HEK293 (cell line): ENCODE measurements around the gene LDB1.
A peak's percentile ranks its signal among the peaks of the same experiment; 100 is the strongest.

ENCODE experiments used
- CTCF ChIA-PET: fragments of 350-600 bp; formaldehyde crosslinking; extraction: SDS; loops from one replicate; lab custom pipeline; 2021; ENCODE audit warnings: antibody characterized with exemption; lab: Yijun Ruan, JAX
- POLR2A ChIA-PET: fragments of 300-600 bp; formaldehyde crosslinking; extraction: SDS; loops from one replicate; lab custom pipeline; 2020; ENCODE audit warnings: antibody characterized with exemption, inconsistent platforms; lab: Yijun Ruan, JAX
- H3K27ac ChIP-seq: fragments of 200-500 bp; sonication (Bioruptor generic); 2 replicates; pipeline ENCODE4 v1.5.1; 2014; ENCODE audit warnings: low read depth, low read length, control low read depth, inconsistent platforms; ENCODE audit errors: extremely low read depth
- H3K36me3 ChIP-seq, 2 experiments: fragments of 200-500 bp in 1 of 2; sonication (Bioruptor generic) in 1 of 2; 1 replicate in 1 of 2; 2 replicates in 1 of 2; pipeline ENCODE4 v1.5.1; 2014 to 2017; ENCODE audit warnings: inconsistent platforms in 2 of 2, low read length in 2 of 2; ENCODE audit not compliant: control insufficient read depth in 2 of 2, insufficient read depth in 1 of 2
- H3K4me1 ChIP-seq: fragments of 200-500 bp; sonication (Bioruptor generic); 2 replicates; pipeline ENCODE4 v1.5.1; 2014; ENCODE audit warnings: mild to moderate bottlenecking, low read length, inconsistent platforms; ENCODE audit not compliant: control insufficient read depth, insufficient read depth
- H3K4me3 ChIP-seq: 2 replicates; pipeline ENCODE4 v1.5.1; 2011; ENCODE audit warnings: low read depth, mild to moderate bottlenecking, control low read depth, low read length, moderate library complexity
- H3K9me3 ChIP-seq: fragments of 200-500 bp; sonication (Bioruptor generic); 2 replicates; pipeline ENCODE4 v1.5.1; 2014; ENCODE audit warnings: low read depth, low read length, inconsistent platforms; ENCODE audit not compliant: control insufficient read depth, insufficient read depth
- CTCF ChIP-seq: fragments of 450-650 bp; formaldehyde crosslinking; IDR thresholded peaks from 2 replicates; pipeline ENCODE4 v1.5.1; 2016; ENCODE audit warnings: missing biosample characterization, missing genetic modification characterization
- EGR2 ChIP-seq: fragments of 450-650 bp; formaldehyde crosslinking; IDR thresholded peaks from 2 replicates; pipeline ENCODE4 v1.5.1; 2016; ENCODE audit warnings: low read depth, missing biosample characterization, missing genetic modification characterization
- GLIS1 ChIP-seq: fragments of 450-650 bp; formaldehyde crosslinking; IDR thresholded peaks from 2 replicates; pipeline ENCODE4 v1.5.1; 2016; ENCODE audit warnings: missing biosample characterization, missing genetic modification characterization
- HOXC10 ChIP-seq: sonication (generic); formaldehyde crosslinking; IDR thresholded peaks from 2 replicates; pipeline ENCODE4 v1.8.1; 2023; ENCODE audit warnings: mild to moderate bottlenecking, missing genetic modification reagents
- REST ChIP-seq: fragments of 450-650 bp; formaldehyde crosslinking; IDR thresholded peaks from 2 replicates; pipeline ENCODE4 v1.5.1; 2016; ENCODE audit warnings: missing biosample characterization, missing genetic modification characterization
- SALL2 ChIP-seq: fragments of 450-650 bp; formaldehyde crosslinking; IDR thresholded peaks from 2 replicates; pipeline ENCODE4 v1.5.0; 2017; ENCODE audit warnings: missing biosample characterization, mild to moderate bottlenecking, missing genetic modification characterization, borderline replicate concordance
- SCRT1 ChIP-seq: fragments of 450-650 bp; formaldehyde crosslinking; IDR thresholded peaks from 2 replicates; pipeline ENCODE4 v1.5.1; 2016; ENCODE audit warnings: missing biosample characterization, missing genetic modification characterization, borderline replicate concordance
- SCRT2 ChIP-seq: fragments of 450-650 bp; formaldehyde crosslinking; IDR thresholded peaks from 2 replicates; pipeline ENCODE4 v1.5.1; 2016; ENCODE audit warnings: missing biosample characterization, missing genetic modification characterization
- ZBTB6 ChIP-seq: fragments of 450-650 bp; formaldehyde crosslinking; IDR thresholded peaks from 2 replicates; pipeline ENCODE4 v1.5.1; 2017; ENCODE audit warnings: missing biosample characterization, missing genetic modification characterization
- ZEB2 ChIP-seq: fragments of 450-650 bp; formaldehyde crosslinking; IDR thresholded peaks from 2 replicates; pipeline ENCODE4 v1.5.1; 2016; ENCODE audit warnings: missing biosample characterization, missing genetic modification characterization
- ZFP69B ChIP-seq: fragments of 450-650 bp; formaldehyde crosslinking; IDR thresholded peaks from 2 replicates; pipeline ENCODE4 v1.5.1; 2016; ENCODE audit warnings: missing biosample characterization, missing genetic modification characterization
- ZIC2 ChIP-seq: fragments of 450-650 bp; formaldehyde crosslinking; IDR thresholded peaks from 2 replicates; pipeline ENCODE4 v1.5.1; 2016; ENCODE audit warnings: missing biosample characterization, missing genetic modification characterization
- ZNF16 ChIP-seq: fragments of 450-650 bp; formaldehyde crosslinking; IDR thresholded peaks from 2 replicates; pipeline ENCODE4 v1.5.1; 2016; ENCODE audit warnings: low read depth, missing biosample characterization, missing genetic modification characterization
- ZNF292 ChIP-seq: fragments of 450-650 bp; formaldehyde crosslinking; IDR thresholded peaks from 2 replicates; pipeline ENCODE4 v1.5.1; 2016; ENCODE audit warnings: low read depth, missing biosample characterization, missing genetic modification characterization, borderline replicate concordance
- ZNF529 ChIP-seq: fragments of 450-650 bp; formaldehyde crosslinking; IDR thresholded peaks from 2 replicates; pipeline ENCODE4 v1.5.1; 2017; ENCODE audit warnings: missing genetic modification characterization, missing biosample characterization; ENCODE audit not compliant: insufficient replicate concordance
- ZNF555 ChIP-seq: fragments of 450-650 bp; formaldehyde crosslinking; conservative IDR thresholded peaks from 2 replicates; pipeline ENCODE4 v1.5.1; 2017; ENCODE audit warnings: missing biosample characterization, mild to moderate bottlenecking, missing genetic modification characterization, inconsistent platforms

LDB1 gene

GRCh38 chr10:102141583-102142107 lies 21.5 kb upstream of the LDB1 start:
- Histone ChIP-seq H3K36me3 (peaks cover 26 to 83% of the 10 kb centered on the region in 2 experiments), H3K4me1 (peaks cover 3% of the 10 kb centered on the region), H3K27ac (no peak overlapping the region), H3K9me3 (no peaks in the 10 kb centered on the region), H3K4me3 (no peak overlapping the region)
- ChIA-PET POLR2A (no interaction called here), CTCF (no interaction called here)
- TF ChIP-seq EGR2 (tag by site-specific recombination) (no peak), ZFP69B (no peak), ZNF292 (no peak), HOXC10 (CRISPR knock-in tag) (no peak), ZNF555 (tag by site-specific recombination) (no peak), REST (tag by site-specific recombination) (no peak), ZNF16 (tag by site-specific recombination) (no peak)
- TF ChIP-seq, all 188 proteins: peak for 0

GRCh38 chr10:102140913-102141540 lies 20.9 kb upstream of the LDB1 start:
- Histone ChIP-seq H3K9me3 (no peaks in the 10 kb centered on the region), H3K36me3 (peaks cover 26 to 77% of the 10 kb centered on the region in 2 experiments), H3K4me1 (peaks cover 9% of the 10 kb centered on the region), H3K4me3 (no peak overlapping the region), H3K27ac (no peak overlapping the region)
- TF ChIP-seq ZNF529 (tag by site-specific recombination) (no peak), ZEB2 (no peak), GLIS1 (peak; percentile 69), SCRT2 (tag by site-specific recombination) (peak; percentile 41), SCRT1 (tag by site-specific recombination) (peak; percentile 61), CTCF (tag by site-specific recombination) (peak; percentile 23; the same call in 1 of the 2 replicates), ZIC2 (tag by site-specific recombination) (peak; percentile 64), ZBTB6 (no peak), SALL2 (no peak)
- ChIA-PET POLR2A (no interaction called here), CTCF (no interaction called here)
